Endothelial cell of umbilical vein (primary cell): ENCODE data around the gene SH3RF3. TPM values are rescaled to one million over a fixed set of nuclear protein-coding genes. Genes with fewer than 3 reads are reported as not detected.

Source experiments
- BruUV-seq: library from RNA; stranded (reverse); fragments of 400-500 nt; replicated peaks from 2 replicates; lab custom pipeline; 2021; lab: Mats Ljungman, UMichigan
- CTCF ChIA-PET: fragments of 300-600, 350-600 bp; sonication (Branson Sonifier 250); formaldehyde crosslinking; loops from one replicate; lab custom pipeline; 2021; ENCODE audit warnings: antibody characterized with exemption, inconsistent platforms; lab: Charles Lee
- POLR2A ChIA-PET: fragments of 300-600, 350-600 bp; sonication (Branson Sonifier 250); formaldehyde crosslinking; loops from one replicate; lab custom pipeline; 2021; ENCODE audit warnings: antibody characterized with exemption, inconsistent platforms; lab: Charles Lee
- DNase-seq: peaks from one replicate; pipeline ENCODE4 v3.0.0-alpha.2; 2011; ENCODE audit warnings: low read depth, low spot score
- FAIRE-seq: peaks from 2 replicates; lab custom pipeline; 2011; peaks lifted over from hg19 to GRCh38; lab: Jason Lieb, UNC
- H2AFZ ChIP-seq: 2 replicates; pipeline ENCODE4 v1.6.0; 2012; ENCODE audit warnings: low read depth, low read length, control low read depth, inconsistent platforms
- H3K27ac ChIP-seq: 2 replicates; pipeline ENCODE4 v1.5.1; 2011; ENCODE audit warnings: low read depth, mild to moderate bottlenecking, control low read depth, low read length, moderate library complexity; ENCODE audit not compliant: insufficient read depth
- H3K27me3 ChIP-seq, 2 experiments: 2 replicates each; pipeline versions ENCODE4 v1.6.0 to v1.6.1; 2011; ENCODE audit warnings: low read length in 2 of 2, mixed read lengths in 1 of 2; ENCODE audit not compliant: control insufficient read depth in 2 of 2, insufficient read depth in 2 of 2
- H3K36me3 ChIP-seq, 2 experiments: 2 replicates in 1 of 2; 3 replicates in 1 of 2; pipeline ENCODE4 v1.5.1; 2011; ENCODE audit warnings: low read length in 2 of 2, mild to moderate bottlenecking in 1 of 2, moderate library complexity in 1 of 2; ENCODE audit not compliant: control insufficient read depth in 2 of 2, insufficient read depth in 2 of 2; ENCODE audit errors: extremely low read depth in 1 of 2
- H3K4me1 ChIP-seq: 3 replicates; pipeline ENCODE4 v1.5.1; 2011; ENCODE audit warnings: mild to moderate bottlenecking, low read length; ENCODE audit not compliant: control insufficient read depth, insufficient read depth; ENCODE audit errors: extremely low read depth
- H3K4me2 ChIP-seq: 2 replicates; pipeline ENCODE4 v1.6.1; 2011; ENCODE audit warnings: low read length, control low read depth, mixed read lengths; ENCODE audit not compliant: insufficient read depth
- H3K4me3 ChIP-seq, 3 experiments: fragments of 200-600 bp in 1 of 3; sonication (generic), shearing (Covaris generic) in 1 of 3; replicated peaks in 1 of 3; 2 replicates each; pipeline ENCODE4 v1.5.1; 2011 to 2016; ENCODE audit warnings: control low read depth in 3 of 3, low read length in 3 of 3, mild to moderate bottlenecking in 2 of 3, inconsistent platforms in 1 of 3, low read depth in 1 of 3, moderate library complexity in 1 of 3; ENCODE audit not compliant: insufficient read depth in 1 of 3
- H3K79me2 ChIP-seq: 2 replicates; pipeline ENCODE4 v1.6.0; 2012; ENCODE audit warnings: low read length, inconsistent platforms; ENCODE audit not compliant: control insufficient read depth, insufficient read depth
- H3K9ac ChIP-seq: replicated peaks from 2 replicates; pipeline ENCODE3; 2011; ENCODE audit warnings: low read length, control low read depth; ENCODE audit not compliant: insufficient read depth; ENCODE audit errors: extremely low read depth
- H3K9me1 ChIP-seq: replicated peaks from 3 replicates; pipeline ENCODE4 v1.6.0; 2011; ENCODE audit warnings: mild to moderate bottlenecking, low read length; ENCODE audit not compliant: control insufficient read depth, insufficient read depth; ENCODE audit errors: extremely low read depth
- H3K9me3 ChIP-seq: replicated peaks from 2 replicates; pipeline ENCODE4 v1.5.1; 2012; ENCODE audit warnings: low read length, inconsistent platforms; ENCODE audit not compliant: control insufficient read depth, insufficient read depth
- H4K20me1 ChIP-seq: replicated peaks from 2 replicates; pipeline ENCODE3; 2011; ENCODE audit warnings: mild to moderate bottlenecking, low read length; ENCODE audit not compliant: control insufficient read depth, insufficient read depth; ENCODE audit errors: extremely low read depth
- EZH2 ChIP-seq: IDR thresholded peaks from 2 replicates; pipeline ENCODE4 v1.6.1; 2012; ENCODE audit warnings: borderline replicate concordance, low read depth, mild to moderate bottlenecking, moderate library complexity, low read length, inconsistent platforms; ENCODE audit not compliant: severe bottlenecking
- FOS ChIP-seq: IDR thresholded peaks from 2 replicates; pipeline ENCODE4 v1.6.1; 2011; ENCODE audit warnings: mild to moderate bottlenecking, low read length, moderate library complexity, borderline replicate concordance; ENCODE audit not compliant: insufficient read depth
- GATA2 ChIP-seq: IDR thresholded peaks from 2 replicates; pipeline ENCODE4 v1.7.0; 2011; ENCODE audit warnings: low read depth, mild to moderate bottlenecking, moderate library complexity, mixed read lengths, low read length; ENCODE audit not compliant: insufficient read length, insufficient read depth
- JUN ChIP-seq: IDR thresholded peaks from 2 replicates; pipeline ENCODE4 v1.6.1; 2011; ENCODE audit warnings: borderline replicate concordance, low read depth; ENCODE audit not compliant: insufficient read length, insufficient read depth
- MYC ChIP-seq: IDR thresholded peaks from one replicate; pipeline ENCODE4 v1.6.1; 2011; ENCODE audit warnings: mild to moderate bottlenecking, low read depth, low read length
- POLR2A ChIP-seq: IDR thresholded peaks from 2 replicates; pipeline ENCODE4 v1.6.1; 2012; ENCODE audit warnings: low read depth, mild to moderate bottlenecking, control low read depth, low read length
- POLR2AphosphoS5 ChIP-seq: IDR thresholded peaks from 2 replicates; pipeline ENCODE4 v1.6.1; 2012; ENCODE audit warnings: low read depth, mild to moderate bottlenecking, control low read depth, low read length, moderate library complexity; ENCODE audit not compliant: insufficient read depth
- dilution Hi-C: fragments of 300-500 bp; cut with MboI; formaldehyde crosslinking; loops from one replicate; pipeline ENCODE4 v1.15.0; 2019; ENCODE audit warnings: low sequenced_read_pairs; ENCODE audit not compliant: extremely low pct_ligation_motif_present
- intact Hi-C: fragments of 100-400 bp; cut with micrococcal nuclease; formaldehyde crosslinking; loops from one replicate; pipeline ENCODE4 v1.10.0; 2022
- polyA plus RNA-seq, 4 experiments: library from polyadenylated mRNA; depleted of rRNA in 3 of 4; stranded (reverse) in 3 of 4; unstranded in 1 of 4; fragments of >200 nt; gene quantifications; 2 replicates each; pipeline versions ENCODE4 v1.2.1 to v1.2.3, GENCODE V29; 2011 to 2012; ENCODE audit warnings: missing spikeins in 1 of 4
- total RNA-seq: library from RNA; stranded (reverse); gene quantifications from 2 replicates; pipeline ENCODE4 v1.2.3, GENCODE V29; 2021
- TF ChIP-seq, protein P1 (sequence below), 2 donors: IDR thresholded peaks; 1 replicate in 1 of 2; 2 replicates in 1 of 2; pipeline ENCODE4 v1.5.1; 2011; ENCODE audit warnings: low read length in 2 of 2, mild to moderate bottlenecking in 2 of 2, moderate library complexity in 2 of 2, control low read depth in 1 of 2, inconsistent platforms in 1 of 2, low read depth in 1 of 2; ENCODE audit not compliant: insufficient read depth in 1 of 2; ENCODE audit errors: extremely low read depth in 1 of 2
- TF ChIP-seq, protein P2 (sequence below): IDR thresholded peaks from 2 replicates; pipeline ENCODE4 v1.6.1; 2011; ENCODE audit not compliant: insufficient read depth, insufficient read length

SH3RF3 gene
- total and polyA plus RNA-seq, 2 donors (not counting 3 experiments of a cell fraction or from before 2014, with no cell fraction given): 3.8 to 14.7 TPM

DNA sequence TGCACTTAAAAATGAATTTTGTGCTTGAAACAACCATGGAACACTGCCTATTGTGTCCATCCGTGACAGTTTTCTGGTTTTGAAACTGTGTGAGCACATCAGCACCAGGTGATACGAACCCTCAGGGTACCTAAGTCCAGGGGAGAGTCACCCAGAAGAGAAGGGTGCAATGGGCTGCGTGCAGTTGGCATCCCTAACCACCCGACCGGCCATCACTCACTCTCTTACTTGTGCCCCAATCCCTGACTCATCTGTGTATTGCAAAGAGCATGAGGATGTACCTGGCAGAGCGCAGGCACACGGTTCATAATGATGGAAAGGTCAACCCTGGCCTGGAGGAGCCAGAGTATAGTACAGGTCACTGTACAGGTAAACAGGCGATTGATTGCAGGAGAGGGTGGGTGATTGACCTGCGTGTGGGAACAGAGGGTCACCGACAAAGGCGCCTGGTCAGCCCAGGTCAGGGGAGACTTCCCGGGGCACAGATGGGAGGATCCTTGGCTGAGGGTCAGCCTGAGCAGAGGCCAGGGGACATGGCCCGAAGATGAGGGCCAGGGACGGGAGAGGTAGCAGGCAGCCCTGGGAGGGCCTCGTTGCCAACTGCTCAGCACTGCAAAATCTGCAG, 324.5 kb downstream of the SH3RF3 start:
- Histone ChIP-seq H3K36me3 (no peaks in the 10 kb centered on the region), H4K20me1 (no peaks in the 10 kb centered on the region), H3K4me1 (no peaks in the 10 kb centered on the region), H3K9me1 (no peaks in the 10 kb centered on the region), H3K9me3 (no peaks in the 10 kb centered on the region), H3K79me2 (no peaks in the 10 kb centered on the region), H3K27ac (no peak overlapping the region), H3K9ac (no peak overlapping the region), H2AFZ (no peak overlapping the region), H3K27me3 (no peaks in the 10 kb centered on the region), H3K4me3 (no peak overlapping the region), H3K4me2 (no peak overlapping the region)
- ChIA-PET POLR2A (no interaction called here), CTCF (interaction anchor here (2.1 kb wide), 1 partner anchor 57 kb away, joined by 10 read pairs; no protein-coding TSS in a partner anchor)
- DNase-seq (no peak), FAIRE-seq (no peak)
- BruUV-seq: no TSS peak
- intact Hi-C loops: no loop called here
- dilution Hi-C loops: no loop called here
- no peak for TF ChIP-seq MYC
- TF ChIP-seq EZH2: no peak
- no peak for TF ChIP-seq JUN
- no peak for TF ChIP-seq GATA2
- TF ChIP-seq, protein P1, sequence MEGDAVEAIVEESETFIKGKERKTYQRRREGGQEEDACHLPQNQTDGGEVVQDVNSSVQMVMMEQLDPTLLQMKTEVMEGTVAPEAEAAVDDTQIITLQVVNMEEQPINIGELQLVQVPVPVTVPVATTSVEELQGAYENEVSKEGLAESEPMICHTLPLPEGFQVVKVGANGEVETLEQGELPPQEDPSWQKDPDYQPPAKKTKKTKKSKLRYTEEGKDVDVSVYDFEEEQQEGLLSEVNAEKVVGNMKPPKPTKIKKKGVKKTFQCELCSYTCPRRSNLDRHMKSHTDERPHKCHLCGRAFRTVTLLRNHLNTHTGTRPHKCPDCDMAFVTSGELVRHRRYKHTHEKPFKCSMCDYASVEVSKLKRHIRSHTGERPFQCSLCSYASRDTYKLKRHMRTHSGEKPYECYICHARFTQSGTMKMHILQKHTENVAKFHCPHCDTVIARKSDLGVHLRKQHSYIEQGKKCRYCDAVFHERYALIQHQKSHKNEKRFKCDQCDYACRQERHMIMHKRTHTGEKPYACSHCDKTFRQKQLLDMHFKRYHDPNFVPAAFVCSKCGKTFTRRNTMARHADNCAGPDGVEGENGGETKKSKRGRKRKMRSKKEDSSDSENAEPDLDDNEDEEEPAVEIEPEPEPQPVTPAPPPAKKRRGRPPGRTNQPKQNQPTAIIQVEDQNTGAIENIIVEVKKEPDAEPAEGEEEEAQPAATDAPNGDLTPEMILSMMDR (IDR thresholded peaks at IDR 0.05; ENCODE audit: extremely low read depth in 1 of 2, insufficient read depth in 1 of 2, low read depth in 1 of 2, low read length in 2 of 2): no peak
- no peak for TF ChIP-seq POLR2AphosphoS5
- TF ChIP-seq FOS: no peak
- TF ChIP-seq POLR2A: no peak
- TF ChIP-seq, protein P2, sequence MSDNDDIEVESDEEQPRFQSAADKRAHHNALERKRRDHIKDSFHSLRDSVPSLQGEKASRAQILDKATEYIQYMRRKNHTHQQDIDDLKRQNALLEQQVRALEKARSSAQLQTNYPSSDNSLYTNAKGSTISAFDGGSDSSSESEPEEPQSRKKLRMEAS: no peak
